SU-DHL-6 (cell line): ENCODE measurements around the gene CYFIP2.

ENCODE experiments used
- EZH2phosphoT487 ChIP-seq: fragments of 200-600 bp; sonication (generic), shearing (Covaris generic); conservative IDR thresholded peaks from 2 replicates; pipeline ENCODE4 v1.6.1; 2018; ENCODE audit warnings: mild to moderate bottlenecking, antibody characterized with exemption, low read length, moderate library complexity, mixed read lengths
- TF ChIP-seq, protein P1 (sequence below): fragments of 200-600 bp; sonication (generic); IDR thresholded peaks from one replicate; pipeline ENCODE4 v1.5.1; 2017; ENCODE audit warnings: antibody characterized with exemption, mild to moderate bottlenecking, low read length, moderate library complexity; ENCODE audit not compliant: insufficient read depth, poor library complexity, severe bottlenecking

DNA sequence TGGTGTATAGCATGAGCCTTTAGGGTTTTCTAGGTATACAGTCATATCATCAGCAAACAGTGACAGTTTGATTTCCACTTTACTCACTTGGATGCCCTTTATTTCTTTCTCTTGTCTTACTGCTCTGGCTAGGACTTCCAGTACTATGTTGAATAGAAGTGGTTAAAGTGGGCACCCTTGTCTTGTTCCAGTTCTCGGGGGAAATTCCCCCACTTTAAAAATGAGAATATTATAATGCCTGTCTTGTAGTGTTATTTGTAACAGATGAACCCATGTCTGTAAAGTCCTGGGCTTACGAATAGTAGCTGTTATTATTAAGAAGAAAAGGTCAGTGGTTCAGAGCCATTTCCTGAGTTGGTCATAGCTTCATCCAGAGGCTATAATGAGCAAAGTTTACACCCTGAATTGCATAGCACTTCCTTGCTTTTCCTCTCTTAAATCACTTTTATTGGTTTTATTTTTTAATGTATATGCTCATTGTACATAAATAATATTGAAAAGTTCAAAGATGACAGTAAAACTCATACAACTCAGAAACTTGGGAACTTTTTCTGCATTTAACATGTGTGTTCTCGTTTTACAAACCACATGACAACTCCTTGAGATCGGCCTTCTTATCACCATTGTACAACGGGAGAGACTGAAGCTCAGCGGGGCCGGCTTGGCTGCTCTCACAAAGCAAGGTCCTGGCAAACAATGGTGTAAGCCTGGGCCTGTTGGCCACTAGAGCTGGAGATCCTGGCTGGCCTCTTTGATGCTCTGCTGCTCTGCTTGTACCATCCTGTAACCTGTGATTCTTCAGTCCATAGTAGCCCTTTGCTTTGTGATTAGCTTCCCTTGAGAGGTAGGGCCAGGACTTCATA lies 85.2 kb downstream of the CYFIP2 start:
- TF ChIP-seq, protein P1, sequence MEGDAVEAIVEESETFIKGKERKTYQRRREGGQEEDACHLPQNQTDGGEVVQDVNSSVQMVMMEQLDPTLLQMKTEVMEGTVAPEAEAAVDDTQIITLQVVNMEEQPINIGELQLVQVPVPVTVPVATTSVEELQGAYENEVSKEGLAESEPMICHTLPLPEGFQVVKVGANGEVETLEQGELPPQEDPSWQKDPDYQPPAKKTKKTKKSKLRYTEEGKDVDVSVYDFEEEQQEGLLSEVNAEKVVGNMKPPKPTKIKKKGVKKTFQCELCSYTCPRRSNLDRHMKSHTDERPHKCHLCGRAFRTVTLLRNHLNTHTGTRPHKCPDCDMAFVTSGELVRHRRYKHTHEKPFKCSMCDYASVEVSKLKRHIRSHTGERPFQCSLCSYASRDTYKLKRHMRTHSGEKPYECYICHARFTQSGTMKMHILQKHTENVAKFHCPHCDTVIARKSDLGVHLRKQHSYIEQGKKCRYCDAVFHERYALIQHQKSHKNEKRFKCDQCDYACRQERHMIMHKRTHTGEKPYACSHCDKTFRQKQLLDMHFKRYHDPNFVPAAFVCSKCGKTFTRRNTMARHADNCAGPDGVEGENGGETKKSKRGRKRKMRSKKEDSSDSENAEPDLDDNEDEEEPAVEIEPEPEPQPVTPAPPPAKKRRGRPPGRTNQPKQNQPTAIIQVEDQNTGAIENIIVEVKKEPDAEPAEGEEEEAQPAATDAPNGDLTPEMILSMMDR: no peak
- TF ChIP-seq EZH2phosphoT487: no peak
